OCI-LY1 (cell line): ENCODE data around the gene PKP3.

Source experiments
- CTCF ChIP-seq: fragments of 200-600 bp; sonication (generic), shearing (Covaris generic); IDR thresholded peaks from 2 replicates; pipeline ENCODE4 v1.5.1; 2017; ENCODE audit warnings: mild to moderate bottlenecking, antibody characterized with exemption, low read length, moderate library complexity, mixed read lengths
- EZH2 ChIP-seq: fragments of 200-600 bp; sonication (generic), shearing (Covaris generic); IDR thresholded peaks from 2 replicates; pipeline ENCODE4 v1.8.0; 2017; ENCODE audit warnings: borderline replicate concordance, mixed run types, mild to moderate bottlenecking, antibody characterized with exemption, low read length, moderate library complexity, mixed read lengths

GRCh38 chr11:439315-440064, 45.5 kb downstream of the PKP3 start:
- TF ChIP-seq CTCF (no peak), EZH2 (no peak)
